ENCODE results near the gene AP1S1.
"Not testable (repeated sequence)": the region's sequence is repeated elsewhere in the genome, so short reads cannot be mapped to it uniquely, and the experiment has no call there.

Gene AP1S1

DNA sequence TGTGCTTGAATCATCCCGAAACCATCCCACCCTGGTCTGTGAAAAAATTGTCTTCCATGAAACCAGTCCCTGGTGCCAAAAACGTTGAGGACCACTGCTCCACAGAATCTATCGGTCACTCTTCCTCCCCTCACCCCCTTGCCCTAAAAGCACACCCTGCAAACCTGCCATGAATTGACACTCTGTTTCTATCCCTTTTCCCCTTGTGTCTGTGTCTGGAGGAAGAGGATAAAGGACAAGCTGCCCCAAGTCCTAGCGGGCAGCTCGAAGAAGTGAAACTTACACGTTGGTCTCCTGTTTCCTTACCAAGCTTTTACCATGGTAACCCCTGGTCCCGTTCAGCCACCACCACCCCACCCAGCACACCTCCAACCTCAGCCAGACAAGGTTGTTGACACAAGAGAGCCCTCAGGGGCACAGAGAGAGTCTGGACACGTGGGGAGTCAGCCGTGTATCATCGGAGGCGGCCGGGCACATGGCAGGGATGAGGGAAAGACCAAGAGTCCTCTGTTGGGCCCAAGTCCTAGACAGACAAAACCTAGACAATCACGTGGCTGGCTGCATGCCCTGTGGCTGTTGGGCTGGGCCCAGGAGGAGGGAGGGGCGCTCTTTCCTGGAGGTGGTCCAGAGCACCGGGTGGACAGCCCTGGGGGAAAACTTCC, 28.2 kb upstream of the AP1S1 start:
- DNase-seq: no peak

- DNase-seq: peak; percentile 28
Observed at GRCh38 chr7:101126651-101127459, 27.4 kb upstream of the AP1S1 start, which contains the start of gene SERPINE1. Gene SERPINE1 (plus strand): TSS chr7:101127104. CDS start chr7:101128394, 1,290 bp downstream.

GRCh38 chr7:101127460-101128039, 26.7 kb upstream of the AP1S1 start:
- no peak for DNase-seq

- no peak for DNase-seq
Observed at GRCh38 chr7:101128040-101128834, 26.0 kb upstream of the AP1S1 start.

DNA sequence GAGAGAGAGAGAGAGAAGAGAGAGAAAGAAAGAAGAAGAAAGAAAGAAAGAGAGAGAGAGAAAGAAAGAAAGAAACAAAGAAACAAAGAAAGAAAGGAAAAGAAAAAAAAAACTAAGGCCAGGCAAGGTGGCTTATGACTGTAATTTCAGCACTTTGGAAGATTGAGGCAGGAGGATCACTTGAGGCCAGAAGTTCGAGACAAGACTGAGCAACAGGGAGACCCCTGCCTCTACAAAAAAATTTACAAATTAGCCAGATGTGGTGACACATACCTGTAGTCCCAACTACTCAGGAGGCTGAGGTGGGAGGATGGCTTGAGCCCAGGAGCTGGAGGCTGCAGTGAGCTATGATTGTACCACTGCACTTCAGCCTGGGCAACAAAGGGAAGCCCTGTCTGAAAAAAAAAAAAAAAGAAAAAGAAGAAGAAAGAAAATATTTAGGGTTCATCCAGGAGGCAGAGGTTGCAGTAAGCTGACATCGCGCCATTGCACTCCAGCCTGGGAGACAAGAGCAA, 24.6 kb upstream of the AP1S1 start:
- DNase-seq: no peak

DNA sequence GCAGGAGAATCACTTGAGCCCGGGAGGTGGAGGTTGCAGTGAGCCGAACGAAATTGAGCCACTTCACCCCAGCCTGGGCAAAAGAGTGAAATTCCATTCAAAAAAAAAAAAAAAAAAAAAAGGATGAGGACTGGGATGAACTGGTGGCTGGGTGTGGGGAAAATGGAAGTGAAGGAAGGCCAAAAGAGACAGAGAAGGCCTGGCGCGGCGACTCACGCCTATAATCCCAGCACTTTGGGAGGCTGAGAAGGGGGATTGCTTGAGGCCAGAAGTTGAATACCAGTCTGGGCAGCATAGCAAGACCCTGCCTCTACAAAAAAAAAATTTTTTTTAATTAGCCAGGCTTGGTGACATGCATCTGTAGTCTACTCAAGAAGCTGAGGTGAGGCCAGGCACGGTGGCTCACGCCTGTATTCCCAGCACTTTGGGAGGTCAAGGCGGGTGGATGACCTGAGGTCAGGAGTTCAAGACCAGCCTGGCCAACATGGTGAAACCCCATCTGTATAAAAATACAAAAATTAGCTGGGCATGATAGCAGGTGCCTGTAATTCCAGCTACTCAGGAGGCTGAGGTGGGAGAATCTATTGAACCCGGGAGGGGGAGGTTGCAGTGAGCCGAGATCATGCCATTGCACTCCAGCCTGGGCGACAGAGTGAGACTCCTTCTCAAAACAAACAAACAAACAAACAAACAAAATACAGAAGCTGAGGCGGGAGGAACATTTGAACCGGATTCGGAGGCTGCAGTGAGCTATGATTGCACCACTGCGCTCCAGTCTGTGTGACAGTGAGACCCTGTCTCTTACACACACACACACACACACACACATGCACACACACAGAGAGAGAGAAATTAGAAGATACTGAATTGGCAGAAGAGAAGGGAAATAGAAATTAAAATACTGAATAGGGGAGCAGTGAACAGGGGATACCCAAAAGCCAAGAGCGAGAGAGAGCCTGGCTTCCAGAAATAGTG, 21.4 kb upstream of the AP1S1 start:
- not testable (repeated sequence) for DNase-seq

GRCh38 chr7:101133621-101134398, 20.5 kb upstream of the AP1S1 start:
- no peak for DNase-seq

DNA sequence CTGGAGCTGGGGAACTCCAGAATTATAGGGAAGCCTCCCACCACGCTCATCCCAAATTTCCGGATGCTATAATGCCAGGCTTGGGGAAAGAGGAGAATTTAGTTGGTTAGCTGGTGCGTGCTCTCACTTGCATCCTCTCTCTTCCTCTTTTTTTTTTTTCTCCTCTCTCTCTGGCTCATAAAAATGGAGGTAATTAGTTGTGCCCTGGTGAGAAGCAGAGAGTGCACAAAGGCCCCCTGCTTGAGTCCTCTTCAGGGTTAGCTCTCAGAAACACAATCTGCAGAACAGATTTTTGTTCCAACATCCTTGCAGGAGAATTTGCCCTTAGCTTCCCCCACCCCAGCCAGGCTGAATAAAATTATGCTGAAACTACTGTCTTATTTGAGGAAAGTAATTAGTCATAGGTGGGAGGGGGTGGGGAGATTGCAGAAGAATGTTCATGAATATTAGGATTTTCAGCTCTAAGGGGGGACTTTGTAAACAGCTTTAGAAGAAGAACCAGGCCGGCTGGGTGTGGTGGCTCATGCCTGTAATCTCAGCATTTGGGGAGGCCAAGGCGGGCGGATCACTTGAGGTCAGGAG, 19.8 kb upstream of the AP1S1 start:
- DNase-seq: no peak

DNA sequence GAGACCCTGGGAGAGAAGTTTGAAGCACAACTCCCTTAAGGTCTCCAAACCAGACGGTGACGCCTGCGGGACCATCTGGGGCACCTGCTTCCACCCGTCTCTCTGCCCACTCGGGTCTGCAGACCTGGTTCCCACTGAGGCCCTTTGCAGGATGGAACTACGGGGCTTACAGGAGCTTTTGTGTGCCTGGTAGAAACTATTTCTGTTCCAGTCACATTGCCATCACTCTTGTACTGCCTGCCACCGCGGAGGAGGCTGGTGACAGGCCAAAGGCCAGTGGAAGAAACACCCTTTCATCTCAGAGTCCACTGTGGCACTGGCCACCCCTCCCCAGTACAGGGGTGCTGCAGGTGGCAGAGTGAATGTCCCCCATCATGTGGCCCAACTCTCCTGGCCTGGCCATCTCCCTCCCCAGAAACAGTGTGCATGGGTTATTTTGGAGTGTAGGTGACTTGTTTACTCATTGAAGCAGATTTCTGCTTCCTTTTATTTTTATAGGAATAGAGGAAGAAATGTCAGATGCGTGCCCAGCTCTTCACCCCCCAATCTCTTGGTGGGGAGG, 16.5 kb upstream of the AP1S1 start:
- DNase-seq: no peak

DNA sequence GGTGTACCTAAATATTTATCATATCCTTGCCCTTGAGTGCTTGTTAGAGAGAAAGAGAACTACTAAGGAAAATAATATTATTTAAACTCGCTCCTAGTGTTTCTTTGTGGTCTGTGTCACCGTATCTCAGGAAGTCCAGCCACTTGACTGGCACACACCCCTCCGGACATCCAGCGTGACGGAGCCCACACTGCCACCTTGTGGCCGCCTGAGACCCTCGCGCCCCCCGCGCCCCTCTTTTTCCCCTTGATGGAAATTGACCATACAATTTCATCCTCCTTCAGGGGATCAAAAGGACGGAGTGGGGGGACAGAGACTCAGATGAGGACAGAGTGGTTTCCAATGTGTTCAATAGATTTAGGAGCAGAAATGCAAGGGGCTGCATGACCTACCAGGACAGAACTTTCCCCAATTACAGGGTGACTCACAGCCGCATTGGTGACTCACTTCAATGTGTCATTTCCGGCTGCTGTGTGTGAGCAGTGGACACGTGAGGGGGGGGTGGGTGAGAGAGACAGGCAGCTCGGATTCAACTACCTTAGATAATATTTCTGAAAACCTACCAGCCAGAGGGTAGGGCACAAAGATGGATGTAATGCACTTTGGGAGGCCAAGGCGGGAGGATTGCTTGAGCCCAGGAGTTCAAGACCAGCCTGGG, 15.9 kb upstream of the AP1S1 start:
- peak; percentile 92 for DNase-seq

DNA sequence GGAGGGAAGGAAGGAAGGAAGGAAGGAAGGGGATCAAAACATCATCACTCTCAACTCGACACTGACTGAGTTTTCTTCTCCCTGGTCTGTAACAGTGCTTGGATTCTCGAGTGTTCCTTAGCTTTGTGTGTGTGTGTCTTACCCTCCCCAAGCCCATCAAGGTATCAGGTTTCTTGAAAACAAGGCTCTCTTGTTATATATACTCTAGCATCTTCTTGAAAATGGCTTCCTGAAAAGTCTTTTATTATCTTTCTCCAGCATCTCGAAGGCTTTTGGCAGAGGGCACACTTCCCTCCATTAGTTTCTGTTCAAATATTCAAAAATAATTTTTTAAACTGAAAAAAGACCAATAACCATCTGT, 14.0 kb upstream of the AP1S1 start:
- no peak for DNase-seq

DNA sequence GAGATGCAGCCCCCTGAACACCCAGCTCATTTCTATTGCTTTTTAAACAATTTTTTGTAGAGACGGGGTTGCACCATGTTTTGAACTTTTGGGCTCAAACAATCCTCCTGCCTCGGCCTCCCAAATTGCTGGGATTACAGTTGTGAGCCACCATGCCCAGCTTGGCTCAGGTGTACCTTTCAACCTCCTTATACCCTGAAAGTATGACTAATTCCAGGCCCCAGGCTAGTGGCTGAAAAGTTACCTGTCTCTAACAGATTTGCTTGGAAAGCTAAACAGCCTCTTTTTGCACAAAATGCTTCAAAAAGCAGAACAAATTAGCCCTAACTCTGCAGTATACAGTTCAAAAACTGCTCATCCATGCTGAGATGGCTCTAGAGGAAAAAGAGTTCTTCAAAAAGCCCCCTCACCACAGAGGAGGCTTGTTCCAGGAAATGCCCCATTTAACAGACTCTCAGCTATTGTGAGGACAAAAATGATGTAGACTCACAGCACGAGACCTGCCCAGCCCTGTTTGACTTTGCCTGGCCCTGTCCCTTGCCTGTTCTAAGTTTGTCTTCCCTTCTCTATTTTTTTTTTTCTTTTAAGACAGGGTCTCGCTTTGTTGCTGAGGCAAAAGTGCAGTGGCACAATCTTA, 13.4 kb upstream of the AP1S1 start:
- no peak for DNase-seq

DNA sequence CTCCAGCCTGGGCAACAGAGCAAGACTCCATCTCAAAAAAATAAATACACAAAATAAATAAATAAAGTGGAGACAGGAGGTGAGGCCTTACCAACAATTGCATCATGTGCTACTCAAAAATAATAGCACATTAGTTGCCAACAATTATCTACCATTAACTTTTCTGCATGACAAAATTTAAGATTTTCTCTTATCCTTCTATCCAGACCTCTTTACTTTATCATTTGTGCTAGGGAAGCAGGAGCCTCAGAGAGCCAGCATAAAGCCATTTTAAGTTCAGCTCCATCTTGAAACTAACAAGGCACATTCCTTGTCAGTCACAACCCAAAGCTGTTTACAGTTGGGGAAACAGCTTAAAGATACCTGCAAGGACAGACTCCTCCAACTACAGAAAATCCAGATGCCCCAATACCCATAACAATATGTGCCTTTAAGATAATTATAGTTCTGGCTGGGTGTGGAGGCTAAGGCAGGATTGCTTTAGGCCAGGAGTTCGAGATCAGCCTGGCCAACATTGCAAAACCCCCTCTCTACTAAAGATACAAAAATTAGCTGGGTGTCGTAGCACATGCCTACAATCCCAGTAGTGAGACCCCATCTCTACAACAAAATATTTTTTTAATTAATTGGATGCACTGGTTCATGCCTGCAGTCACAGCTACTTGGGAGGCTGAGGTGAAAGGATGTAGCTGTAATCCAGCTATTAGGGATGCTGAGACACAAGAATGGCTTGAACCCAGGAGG, 2.2 kb upstream of the AP1S1 start:
- DNase-seq: no peak

GRCh38 chr7:101154693-101155102, 422 bp downstream of the AP1S1 start:
- no peak for DNase-seq

DNA sequence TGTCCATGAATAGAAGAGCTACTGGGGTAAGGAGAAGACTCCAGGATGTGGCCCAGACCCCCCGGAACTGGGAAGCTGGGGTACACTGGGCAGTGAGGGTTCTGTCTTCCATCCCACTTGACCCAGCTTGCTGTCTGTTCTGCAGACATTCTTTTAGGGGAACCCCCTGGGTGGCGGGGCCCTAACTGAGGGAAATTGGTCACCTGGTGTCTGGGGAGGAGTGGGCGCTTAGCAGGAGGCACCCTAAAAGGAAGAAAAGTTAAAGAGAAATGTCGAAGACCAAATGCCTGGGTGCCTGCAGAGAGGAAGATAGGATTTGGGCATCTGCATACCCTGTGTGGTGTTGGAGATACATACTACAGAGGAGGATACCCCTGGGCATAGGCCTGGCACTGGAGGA, 1.0 kb downstream of the AP1S1 start:
- no peak for DNase-seq

- DNase-seq: no peak
Observed at GRCh38 chr7:101156277-101156676, 2.0 kb downstream of the AP1S1 start.

- no peak for DNase-seq
Observed at GRCh38 chr7:101156866-101157589, 2.8 kb downstream of the AP1S1 start.

Data from stimulated activated CD4-positive, alpha-beta T cell treated with anti-CD3 and anti-CD28 coated beads, Interleukin-1b, Interleukin-23, amount 100 ng/mL, for 48 hours (primary cell).